ENCODE measurements around the gene TRPM2.

The TRPM2 gene

GRCh38 chr21:44322621-44323325 is 30.6 kb upstream of the TRPM2 start:
- DNase-seq = no peak

- DNase-seq = no peak
These were observed 29.8 kb upstream of the TRPM2 start for GRCh38 chr21:44323591-44323990.

- no peak for DNase-seq
These were observed 29.1 kb upstream of the TRPM2 start for GRCh38 chr21:44324106-44324853.

GRCh38 chr21:44324854-44325107 is 28.6 kb upstream of the TRPM2 start:
- no peak for DNase-seq

GRCh38 chr21:44325386-44326271 is 27.8 kb upstream of the TRPM2 start:
- DNase-seq = no peak

GRCh38 chr21:44326272-44326647 is 27.2 kb upstream of the TRPM2 start:
- no peak for DNase-seq

- no peak for DNase-seq
These were observed 26.5 kb upstream of the TRPM2 start for GRCh38 chr21:44326716-44327602.

- DNase-seq = no peak
These were observed 25.8 kb upstream of the TRPM2 start for GRCh38 chr21:44327603-44327974.

- no peak for DNase-seq
These were observed 25.1 kb upstream of the TRPM2 start for GRCh38 chr21:44328242-44328895.

- DNase-seq = no peak
These were observed 24.1 kb upstream of the TRPM2 start for GRCh38 chr21:44329086-44329889.

- DNase-seq = no peak
These were observed 23.3 kb upstream of the TRPM2 start for GRCh38 chr21:44329971-44330681.

GRCh38 chr21:44330698-44331097 is 22.7 kb upstream of the TRPM2 start:
- no peak for DNase-seq

- DNase-seq = no peak
These were observed 22.2 kb upstream of the TRPM2 start for GRCh38 chr21:44331209-44331608.

- no peak for DNase-seq
These were observed 21.6 kb upstream of the TRPM2 start for GRCh38 chr21:44331650-44332307.

- DNase-seq = no peak
These were observed 21.0 kb upstream of the TRPM2 start for GRCh38 chr21:44332383-44332782.

- no peak for DNase-seq
These were observed 20.5 kb upstream of the TRPM2 start for GRCh38 chr21:44332965-44333364.

GRCh38 chr21:44333509-44334328 is 19.7 kb upstream of the TRPM2 start:
- DNase-seq = no peak

GRCh38 chr21:44334329-44335030 is 18.9 kb upstream of the TRPM2 start:
- DNase-seq = no peak

Measured in T-helper 9 cell (primary cell).